ENCODE results near the gene LRP1B.

The LRP1B gene

GRCh38 chr2:141601511-141602152 is 529.2 kb downstream of the LRP1B start:
- no peak for FAIRE-seq
- DNase-seq (ENCODE audit: low spot score): no peak

GRCh38 chr2:141599721-141600120 is 531.1 kb downstream of the LRP1B start:
- DNase-seq (ENCODE audit: low spot score): no peak

DNA sequence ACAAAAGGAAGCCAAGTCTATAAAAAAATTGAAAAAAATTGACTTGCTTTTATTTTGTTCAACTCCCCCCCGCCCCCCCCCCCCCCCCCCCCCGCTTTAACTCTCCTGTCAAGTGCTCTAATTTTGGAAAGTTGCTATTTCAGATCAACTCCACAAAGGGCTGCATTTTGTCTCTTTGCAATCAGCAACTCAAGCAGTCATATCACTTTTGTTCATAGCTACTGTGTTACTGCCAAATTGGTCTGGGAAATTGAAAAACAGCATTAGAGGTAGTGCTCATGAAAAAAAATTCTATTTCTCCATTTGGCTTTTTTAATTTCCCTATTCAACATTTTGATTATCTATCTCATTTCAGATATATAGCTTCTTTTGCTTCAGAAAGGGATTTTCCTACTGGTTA is 531.8 kb downstream of the LRP1B start:
- FAIRE-seq (no peak), DNase-seq (ENCODE audit: low spot score) (no peak)

More at GRCh38 chr2:141599721-141600120, 531.1 kb downstream of the LRP1B start:
- FAIRE-seq: no peak

GRCh38 chr2:141595316-141595920 is 535.4 kb downstream of the LRP1B start:
- DNase-seq (ENCODE audit: low spot score) (no peak), FAIRE-seq (no peak)

- no peak for FAIRE-seq
- DNase-seq (ENCODE audit: low spot score): no peak
Measured at GRCh38 chr2:141591787-141592186, 539.0 kb downstream of the LRP1B start.

- DNase-seq (ENCODE audit: low spot score) (no peak), FAIRE-seq (no peak)
Measured at GRCh38 chr2:141590620-141591019, 540.2 kb downstream of the LRP1B start.

DNA sequence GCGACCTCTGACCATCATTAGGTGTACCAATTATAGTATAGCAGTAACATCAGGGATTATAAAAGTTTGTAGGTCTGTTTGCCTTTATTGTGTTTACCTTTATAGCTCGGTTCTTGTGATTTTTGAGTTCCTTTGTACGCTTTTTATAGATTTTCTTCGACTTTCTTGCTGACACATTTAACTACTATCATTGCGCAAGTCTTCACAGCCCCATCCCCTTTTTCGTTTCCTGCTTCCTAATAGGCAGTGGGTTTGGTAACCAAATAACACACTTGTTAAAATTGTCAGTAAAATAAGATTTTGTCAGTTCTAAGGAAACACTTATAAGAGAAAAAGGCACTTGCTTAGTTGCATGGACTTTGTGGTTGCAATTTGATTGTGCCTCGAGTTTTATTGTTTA is 541.5 kb downstream of the LRP1B start:
- FAIRE-seq (no peak), DNase-seq (ENCODE audit: low spot score) (no peak)

DNA sequence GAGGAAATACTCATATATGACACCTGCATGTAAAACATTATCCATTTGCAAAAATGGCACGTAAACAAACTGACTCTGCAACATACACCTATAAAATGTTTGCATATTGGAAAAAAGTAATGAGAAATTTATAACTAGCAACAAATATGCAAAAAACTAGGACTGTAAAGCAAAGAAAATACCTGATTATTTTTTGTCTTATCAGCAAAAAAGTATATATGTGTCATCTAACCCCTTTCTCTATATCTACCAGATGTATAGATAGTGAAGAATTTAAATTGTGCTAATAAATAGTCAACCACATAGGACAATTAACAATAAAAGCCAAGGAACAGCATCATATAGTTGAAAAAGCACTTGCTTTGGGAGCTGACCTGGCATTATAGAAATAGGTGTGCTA is 543.8 kb downstream of the LRP1B start:
- DNase-seq (ENCODE audit: low spot score): no peak

GRCh38 chr2:141582213-141582612 is 548.6 kb downstream of the LRP1B start:
- no peak for FAIRE-seq
- no peak for DNase-seq (ENCODE audit: low spot score)

More for the DNA sequence above, 543.8 kb downstream of the LRP1B start:
- FAIRE-seq: no peak

DNA sequence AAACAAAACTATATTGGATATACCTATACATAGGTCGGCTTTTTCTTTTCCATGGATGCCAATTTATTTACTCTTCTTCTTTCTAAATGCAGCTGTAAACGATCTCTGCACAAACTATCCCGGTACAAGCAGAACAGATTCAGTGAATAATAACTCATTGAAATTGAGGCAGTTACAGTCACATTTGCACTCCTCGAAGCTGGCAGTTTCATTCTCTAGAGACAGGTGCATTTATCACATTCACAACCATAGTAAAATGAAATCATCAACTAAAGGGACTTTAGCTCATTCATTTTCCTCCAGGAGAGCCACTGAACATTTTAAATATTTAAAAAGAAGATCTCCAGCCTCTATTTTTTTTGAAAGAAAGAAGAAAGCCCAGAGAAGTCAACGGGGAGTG is 551.7 kb downstream of the LRP1B start:
- FAIRE-seq (no peak), DNase-seq (ENCODE audit: low spot score) (no peak)

- no peak for DNase-seq (ENCODE audit: low spot score)
- FAIRE-seq: no peak
Measured at GRCh38 chr2:141570474-141571131, 560.2 kb downstream of the LRP1B start.

GRCh38 chr2:141569941-141570340 is 560.9 kb downstream of the LRP1B start:
- DNase-seq (ENCODE audit: low spot score): no peak
- no peak for FAIRE-seq

- DNase-seq (ENCODE audit: low spot score): no peak
- FAIRE-seq: no peak
Measured at GRCh38 chr2:141565597-141565996, 565.2 kb downstream of the LRP1B start.

GRCh38 chr2:141560723-141561122 is 570.1 kb downstream of the LRP1B start:
- no peak for DNase-seq (ENCODE audit: low spot score)
- no peak for FAIRE-seq

- DNase-seq (ENCODE audit: low spot score) (peak; percentile 57), FAIRE-seq (peak; percentile 55)
Measured at GRCh38 chr2:141557329-141558095, 573.3 kb downstream of the LRP1B start.

DNA sequence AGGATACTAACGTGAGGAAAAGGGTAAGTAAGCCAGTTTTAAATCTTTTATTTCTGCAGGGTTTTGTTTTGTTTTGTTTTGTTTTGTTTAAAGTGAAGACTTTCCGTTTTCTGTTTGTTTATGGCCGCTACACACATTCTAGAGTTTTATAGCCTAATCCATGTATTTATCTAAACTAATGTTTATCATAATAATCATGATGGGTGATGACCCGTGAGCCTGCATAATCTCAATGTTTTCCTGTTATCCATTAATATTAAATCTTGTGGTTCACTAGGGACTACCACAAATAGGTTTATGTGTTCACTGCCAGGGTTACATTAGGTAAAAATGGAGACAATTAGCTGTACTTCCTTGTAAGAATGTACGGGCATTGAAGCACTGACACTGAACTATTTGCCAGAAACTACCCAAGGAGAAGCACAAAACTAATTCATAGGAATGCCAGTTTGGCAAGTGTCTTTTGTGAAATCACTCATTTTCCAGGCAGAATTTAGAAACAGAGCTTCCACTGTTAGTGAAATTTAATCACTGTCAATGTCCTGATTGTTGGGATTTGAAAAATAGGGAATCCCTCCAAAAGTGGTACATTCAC is 574.8 kb downstream of the LRP1B start:
- DNase-seq (ENCODE audit: low spot score) (no peak), FAIRE-seq (no peak)

DNA sequence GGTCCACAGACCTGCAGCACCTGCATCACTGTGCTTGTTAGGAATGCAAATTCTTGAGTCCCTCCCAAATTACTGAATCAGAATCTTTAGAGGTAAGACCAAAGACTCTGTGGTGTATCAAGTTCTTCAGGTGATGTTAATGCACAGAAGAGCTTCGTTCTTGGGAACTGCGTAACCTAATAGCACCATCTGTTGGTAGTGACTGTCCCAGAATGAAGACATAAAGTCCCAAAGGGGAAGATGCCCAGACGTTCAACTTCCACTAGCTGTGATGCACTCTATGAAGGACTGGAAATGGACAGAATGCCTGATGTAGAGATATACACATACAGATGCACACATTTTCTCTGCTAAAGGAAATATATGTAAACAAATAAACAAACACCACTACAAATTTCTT is 576.0 kb downstream of the LRP1B start:
- DNase-seq (ENCODE audit: low spot score): peak; percentile 18
- FAIRE-seq: no peak

- no peak for DNase-seq (ENCODE audit: low spot score)
- no peak for FAIRE-seq
Measured at GRCh38 chr2:141534666-141535362, 596.0 kb downstream of the LRP1B start.

DNA sequence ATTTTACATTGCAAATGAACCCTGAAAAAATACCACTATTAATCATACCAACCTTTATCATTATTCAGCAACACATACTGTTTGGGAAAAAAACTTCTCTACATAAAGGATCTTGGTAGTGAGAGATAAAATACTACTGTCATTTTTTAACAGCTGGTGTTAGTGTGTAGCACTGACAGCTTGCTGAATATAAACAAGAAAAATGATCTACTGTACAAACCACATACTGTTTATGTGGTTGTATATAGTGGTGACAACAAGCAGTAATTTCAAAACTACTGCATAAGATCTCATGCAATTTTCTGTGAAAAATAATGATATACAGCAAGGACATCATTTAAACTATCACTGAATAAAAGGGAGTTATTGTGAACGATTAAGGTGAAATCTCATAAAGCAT is 601.2 kb downstream of the LRP1B start:
- FAIRE-seq: no peak

DNA sequence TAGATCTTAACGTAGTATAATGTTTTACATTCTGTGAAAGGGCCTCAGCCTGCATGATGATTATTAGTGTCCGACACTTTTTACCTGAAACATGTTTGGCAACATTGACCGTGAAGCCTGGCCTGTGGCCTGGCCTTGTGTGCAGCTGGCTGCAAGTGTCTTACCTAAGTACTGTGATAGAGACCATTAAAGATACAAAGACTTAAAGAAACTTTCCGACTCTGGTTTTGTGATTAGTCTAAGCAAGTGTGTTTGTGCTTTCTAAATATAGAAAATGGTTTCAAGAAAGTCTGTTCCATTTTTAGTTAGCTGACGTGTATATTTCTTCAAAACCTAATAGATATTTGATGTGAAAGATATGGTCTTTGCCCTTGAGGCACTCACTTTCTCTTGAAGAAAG is 601.8 kb downstream of the LRP1B start:
- FAIRE-seq (no peak), DNase-seq (ENCODE audit: low spot score) (no peak)

More for the DNA sequence above, 601.2 kb downstream of the LRP1B start:
- DNase-seq (ENCODE audit: low spot score): no peak

- DNase-seq (ENCODE audit: low spot score) (no peak), FAIRE-seq (no peak)
Measured at GRCh38 chr2:141526760-141527159, 604.1 kb downstream of the LRP1B start.

Data from urothelium cell line (cell line).